IPS DF 4.7 (cell line): ENCODE results near the gene ATP5F1C.
"Not testable (repeated sequence)": the region's sequence is repeated elsewhere in the genome, so short reads cannot be mapped to it uniquely, and the experiment has no call there.

Source experiments
- DNase-seq: peaks from one replicate; pipeline ENCODE4 v3.0.0-alpha.2; 2013; ENCODE audit warnings: low spot score; ENCODE audit errors: extremely low read depth

Gene ATP5F1C

DNA sequence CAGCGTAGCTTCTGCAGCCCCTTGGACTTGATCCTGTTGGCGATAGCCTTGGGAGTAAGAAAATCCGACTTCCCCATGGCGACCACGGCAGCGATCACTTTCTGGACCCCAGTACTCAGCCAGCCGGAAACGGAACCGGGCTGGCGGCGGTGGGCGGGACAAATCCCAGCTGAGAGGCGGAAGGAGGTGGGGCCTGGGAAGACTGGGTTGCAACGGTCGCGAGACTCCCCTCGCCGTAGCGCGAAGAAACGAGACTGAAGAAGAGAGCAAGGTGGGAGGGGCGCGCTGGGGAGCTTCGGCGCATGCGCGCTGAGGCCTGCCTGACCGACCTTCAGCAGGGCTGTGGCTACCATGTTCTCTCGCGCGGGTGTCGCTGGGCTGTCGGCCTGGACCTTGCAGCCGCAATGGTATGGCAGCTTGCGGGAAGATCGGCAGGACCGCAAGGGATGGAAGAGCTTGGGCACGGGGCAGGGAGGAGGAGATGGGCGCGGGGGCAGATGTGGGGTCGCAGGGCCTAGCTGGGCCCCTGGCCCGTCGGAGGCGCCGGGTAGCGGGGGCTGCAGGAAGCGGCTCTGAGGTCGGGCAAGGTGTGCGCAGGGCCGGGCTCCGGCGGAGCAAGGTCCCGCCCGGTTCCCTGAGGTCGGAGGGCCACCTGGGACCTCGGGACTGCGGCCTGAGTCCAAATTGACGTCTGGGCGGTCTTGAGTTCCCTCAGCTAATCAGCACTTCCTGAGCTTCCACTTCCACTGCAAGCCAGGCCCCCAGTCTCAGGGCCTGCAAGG, at the start of gene ATP5F1C, which contains the start of gene KIN:
TSS of gene ATP5F1C (plus strand) at position 321 of the 782 bp plus-strand sequence. CDS start at position 352, 31 bp downstream.
TSS of gene KIN (minus strand) at position 137 of the 782 bp plus-strand sequence. CDS start at position 77, 60 bp downstream.
- DNase-seq: peak; percentile 62

DNA sequence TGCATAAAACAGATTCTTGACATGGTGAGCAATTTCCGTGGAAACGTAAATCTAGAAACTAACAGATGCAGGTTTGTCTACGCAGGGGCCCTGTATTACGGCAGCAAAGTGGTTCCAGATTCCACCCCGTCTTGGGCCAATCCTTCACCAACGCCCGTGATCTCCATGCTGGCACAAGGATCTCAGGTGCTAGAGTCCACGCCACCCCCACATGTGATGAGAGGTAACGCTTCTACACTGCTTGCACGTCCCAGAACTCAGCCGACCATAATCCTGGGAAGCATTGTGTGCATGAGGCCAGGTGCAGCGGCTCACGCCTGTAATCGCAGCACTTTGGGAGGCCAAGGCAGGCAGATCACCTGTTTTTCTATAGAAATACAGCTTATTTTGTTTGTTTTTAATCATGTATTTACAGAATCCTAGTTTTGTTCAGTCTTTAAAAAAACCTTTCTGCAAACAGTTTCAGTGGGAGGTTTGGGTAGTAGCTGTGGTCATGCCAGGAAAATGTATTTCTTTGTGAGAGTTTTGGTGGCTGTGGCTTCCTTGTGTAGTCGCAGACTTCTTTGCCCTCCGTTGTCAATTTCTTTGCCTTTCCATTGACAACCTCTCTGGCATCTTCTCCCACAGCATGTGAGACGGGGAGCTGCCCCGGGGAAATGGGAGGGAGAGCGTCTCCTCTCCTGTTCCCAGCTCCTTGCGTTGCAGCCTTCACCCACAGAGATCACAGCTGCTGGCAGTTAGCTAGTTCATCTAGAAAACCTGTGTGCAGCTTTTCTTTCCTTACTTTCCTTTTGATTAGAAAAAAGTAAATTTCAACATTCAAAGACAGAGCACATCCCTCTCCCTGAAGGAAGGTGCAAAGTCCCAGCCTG, 49.2 kb upstream of the ATP5F1C start:
- DNase-seq: no peak

DNA sequence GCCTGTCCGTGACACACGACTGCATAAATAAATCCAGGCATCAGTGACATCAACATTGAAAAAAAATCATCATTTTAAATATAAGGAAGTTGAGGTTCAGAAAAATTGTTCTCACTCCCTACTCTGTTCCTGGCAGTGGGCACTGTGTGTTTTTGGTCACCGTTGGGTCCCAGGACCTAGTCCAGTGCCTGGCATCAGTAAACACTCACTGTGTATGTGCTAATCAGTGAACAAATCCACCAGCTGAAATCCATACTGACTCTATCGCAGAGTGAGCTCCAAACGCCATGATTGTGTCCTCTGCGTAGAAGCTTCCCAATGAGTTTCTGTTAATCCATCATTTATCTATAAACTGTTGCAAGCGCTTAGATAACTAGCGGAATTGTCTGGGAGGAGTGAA, 43.7 kb upstream of the ATP5F1C start:
- no peak for DNase-seq

DNA sequence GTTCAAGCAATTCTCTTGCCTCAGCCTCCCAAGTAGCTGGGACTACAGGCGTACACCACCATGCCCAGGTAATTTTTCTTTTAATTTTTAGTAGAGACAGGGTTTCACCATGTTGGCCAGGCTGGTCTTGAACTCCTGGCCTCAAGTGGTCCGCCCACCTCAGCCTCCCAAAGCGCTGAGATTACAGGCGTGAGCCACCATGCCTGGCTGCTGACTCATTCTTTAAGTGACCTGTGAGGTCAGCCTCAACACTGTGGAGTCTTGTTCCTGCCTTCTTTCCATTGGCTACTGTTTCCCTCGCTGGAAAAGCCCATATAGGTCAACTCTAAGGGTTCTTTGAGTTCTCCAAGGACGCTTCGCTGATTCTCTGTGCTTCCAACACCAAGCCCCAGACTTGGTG, 39.3 kb upstream of the ATP5F1C start:
- DNase-seq: not testable (repeated sequence)

DNA sequence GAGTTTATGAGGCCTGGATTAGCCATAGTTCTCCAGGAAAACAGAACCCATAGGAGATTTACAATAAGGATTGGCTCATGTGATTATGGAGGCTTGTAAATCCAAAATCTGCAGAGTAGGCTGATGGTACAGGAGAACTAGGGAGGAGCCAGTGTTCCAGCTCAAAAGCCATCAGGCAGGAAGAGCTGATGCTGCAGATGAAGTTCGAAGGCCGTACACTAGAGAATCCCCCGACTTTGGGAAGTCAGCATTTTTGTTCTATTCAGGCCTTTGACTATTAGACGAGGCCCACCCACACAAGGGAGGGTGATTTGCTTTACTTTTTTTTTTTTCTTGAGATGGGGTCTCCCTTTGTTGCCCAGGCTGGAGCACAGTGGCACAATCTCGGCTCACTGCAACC, 37.8 kb upstream of the ATP5F1C start:
- no peak for DNase-seq

DNA sequence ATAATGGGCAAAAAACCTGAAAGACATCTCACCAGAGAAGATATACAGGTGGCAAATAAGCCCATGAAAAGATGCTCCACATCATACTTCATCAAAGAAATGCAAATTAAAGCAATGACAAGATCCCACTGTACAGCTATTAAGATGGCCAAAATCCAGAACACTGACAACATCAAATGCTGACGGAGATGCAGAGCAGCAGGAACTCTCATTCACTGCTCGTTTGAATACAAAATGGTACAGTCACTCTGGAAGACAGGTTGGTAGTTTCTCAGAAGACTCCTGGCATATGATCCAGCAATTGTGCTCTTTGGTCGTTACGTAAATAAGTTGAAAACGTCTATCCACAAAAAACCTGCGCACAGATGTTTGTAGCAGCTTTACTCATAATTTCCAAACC, 35.7 kb upstream of the ATP5F1C start:
- DNase-seq: no peak

DNA sequence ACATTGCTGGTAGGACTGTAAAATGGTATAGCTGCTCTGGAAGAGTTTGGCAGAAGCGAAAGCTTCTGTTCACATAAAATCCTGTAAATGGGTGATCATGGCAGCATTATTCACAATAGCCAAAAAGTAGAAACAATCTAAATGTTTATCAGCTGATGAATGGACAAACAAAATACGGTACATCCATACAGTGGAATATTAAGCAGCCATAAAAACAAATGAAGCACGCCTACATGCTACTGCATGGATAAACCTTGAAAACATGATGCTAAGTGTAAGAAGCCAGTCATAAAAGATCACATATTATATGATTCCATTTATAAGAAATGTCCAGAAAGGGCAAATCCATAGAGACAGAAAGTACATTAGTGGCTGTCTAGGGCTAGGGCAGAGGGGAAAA, 32.9 kb upstream of the ATP5F1C start:
- no peak for DNase-seq

DNA sequence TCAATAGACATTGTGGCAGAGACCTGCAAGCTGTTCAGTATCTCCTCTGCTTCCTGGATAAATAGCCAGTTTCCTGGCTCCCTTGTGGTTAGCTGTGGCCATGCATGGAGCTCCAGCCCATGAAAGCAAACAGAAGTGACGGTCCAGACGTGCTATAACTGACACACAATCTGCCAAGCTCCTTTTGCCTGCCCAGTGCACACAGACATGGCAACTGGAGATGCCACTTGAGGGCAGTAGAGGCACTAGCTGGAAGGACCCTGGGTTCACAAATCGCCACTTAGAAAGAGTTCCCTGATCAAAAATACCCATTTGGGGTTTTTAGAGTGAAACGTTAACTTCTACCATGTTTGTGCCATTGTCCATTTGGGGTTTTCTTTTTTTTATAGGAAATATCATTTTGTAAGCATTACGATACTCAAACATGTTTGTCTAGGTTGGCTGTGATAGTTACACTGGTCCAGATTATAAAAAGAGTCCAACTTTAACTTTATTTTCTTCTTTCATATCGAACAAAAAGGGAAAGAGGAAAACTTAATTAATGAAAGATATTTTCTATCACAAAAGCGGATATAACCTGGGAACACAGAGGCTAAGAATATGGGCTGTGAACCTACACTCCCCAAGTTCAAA, 31.5 kb upstream of the ATP5F1C start:
- no peak for DNase-seq

DNA sequence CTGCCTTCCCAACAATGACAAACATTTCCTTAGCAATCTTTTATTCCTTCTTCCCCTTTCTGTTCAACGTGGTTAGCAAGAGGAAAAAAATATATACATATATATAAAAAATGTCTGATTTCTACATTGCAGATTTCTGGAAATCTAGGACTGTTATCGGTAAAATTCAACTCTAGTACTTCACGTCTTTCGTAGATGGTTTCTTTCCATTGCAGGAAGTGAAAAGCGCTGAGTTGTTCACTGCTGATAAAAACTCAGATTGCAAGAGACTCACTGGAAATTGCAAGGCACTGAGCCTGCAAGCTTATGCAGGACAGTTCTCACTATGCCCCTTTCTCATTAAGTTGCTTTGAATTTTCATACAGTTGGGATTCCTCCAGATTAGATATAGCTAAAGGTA, 24.0 kb upstream of the ATP5F1C start:
- DNase-seq: no peak

DNA sequence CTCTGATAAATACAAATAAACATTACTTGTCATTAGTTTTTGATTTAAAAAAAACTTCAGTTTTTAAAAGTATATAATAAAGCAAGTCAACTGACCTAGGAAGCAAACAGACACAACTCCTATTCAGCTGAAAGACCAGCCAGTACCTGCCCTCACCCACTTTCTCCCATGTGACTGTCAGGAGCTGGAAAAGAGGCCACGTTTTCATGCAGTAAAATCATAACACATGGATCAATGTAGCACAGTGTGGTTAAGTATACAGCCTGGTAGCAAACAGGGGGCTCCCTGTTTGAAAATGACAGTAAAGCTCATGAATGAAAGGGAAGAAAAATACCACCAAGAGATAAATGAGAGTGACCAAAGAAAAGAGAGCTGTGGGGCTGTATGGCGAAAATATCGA, 21.7 kb upstream of the ATP5F1C start:
- no peak for DNase-seq

DNA sequence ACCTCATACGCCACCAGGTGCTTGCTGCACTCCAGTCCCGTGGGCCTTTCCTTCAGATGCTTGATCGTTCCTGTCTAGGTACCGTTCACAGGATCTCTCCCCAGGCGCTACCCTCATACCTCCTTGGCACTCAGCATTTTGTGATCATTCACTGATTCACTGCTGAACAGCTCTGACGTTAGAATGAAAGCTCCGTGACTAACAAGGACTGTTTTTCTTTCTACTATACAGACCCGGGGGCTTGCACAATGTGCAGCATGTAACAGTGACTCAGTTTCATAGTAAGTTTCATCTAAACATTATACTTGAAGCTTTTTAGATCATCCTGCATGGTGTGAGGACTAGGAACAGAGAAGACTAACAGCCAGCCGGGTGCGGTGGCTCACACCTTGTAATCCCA, 20.8 kb upstream of the ATP5F1C start:
- DNase-seq: no peak

DNA sequence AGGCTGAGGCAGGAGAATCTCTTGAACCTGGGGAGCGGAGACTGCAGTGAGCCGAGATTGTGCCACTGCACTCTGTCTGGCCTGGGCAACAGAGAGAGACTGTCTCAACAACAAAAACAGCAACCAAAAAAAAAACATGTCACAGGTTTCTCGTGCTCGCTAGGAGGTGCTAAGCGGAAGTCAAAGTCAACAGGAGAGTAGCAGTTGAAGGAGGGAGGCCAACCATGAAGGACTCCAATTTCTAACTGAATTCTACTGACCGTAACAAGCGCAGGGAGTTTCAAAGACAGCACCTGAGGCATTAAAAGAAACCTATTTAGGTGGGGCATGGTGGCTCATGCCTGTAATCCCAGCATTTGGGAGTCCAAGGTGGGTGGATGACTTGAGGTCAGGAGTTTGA, 19.6 kb upstream of the ATP5F1C start:
- no peak for DNase-seq

DNA sequence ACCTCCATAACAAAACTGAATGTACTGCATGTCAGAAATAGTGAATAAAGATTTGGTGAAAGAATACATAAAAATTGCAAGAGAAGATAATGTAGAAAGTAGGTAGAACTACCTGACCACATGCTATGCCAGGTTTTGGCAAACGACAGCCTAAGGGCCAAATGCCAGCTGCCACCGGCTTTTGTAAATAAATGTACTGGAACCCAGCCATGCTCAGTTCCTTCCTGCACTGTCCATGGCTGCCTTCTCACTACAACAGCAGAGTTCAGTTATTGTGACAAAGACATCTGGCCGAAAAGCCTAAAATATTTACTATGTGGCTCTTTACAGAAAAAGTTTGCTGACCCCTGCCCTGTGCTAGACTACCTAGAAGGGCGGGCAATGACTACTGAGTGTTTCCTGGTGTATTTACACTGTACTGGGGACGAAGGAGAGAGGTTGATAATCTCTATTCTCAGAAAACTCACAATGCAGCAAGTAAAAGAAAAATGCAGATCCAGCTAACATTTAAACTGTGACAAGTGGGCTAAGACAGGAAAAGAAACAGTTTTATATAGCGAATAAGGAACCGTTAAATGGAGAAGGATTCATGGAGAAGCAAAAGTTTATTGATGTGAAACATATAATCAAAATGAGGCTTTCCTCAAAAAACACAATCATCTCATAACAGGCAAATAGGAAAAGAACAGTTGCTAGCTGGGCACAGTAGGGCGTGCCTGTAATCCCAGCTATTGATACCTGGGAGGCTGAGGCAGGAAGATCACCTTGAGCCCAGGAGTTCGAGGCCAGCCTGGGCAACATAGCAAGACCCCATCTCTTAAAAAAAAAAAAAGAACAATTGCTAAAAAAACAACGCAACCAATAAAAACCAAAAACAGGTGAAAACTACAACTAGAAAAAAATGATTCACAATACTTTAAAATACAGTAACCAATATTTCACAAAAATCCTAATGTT, 13.9 kb upstream of the ATP5F1C start:
- DNase-seq: no peak

DNA sequence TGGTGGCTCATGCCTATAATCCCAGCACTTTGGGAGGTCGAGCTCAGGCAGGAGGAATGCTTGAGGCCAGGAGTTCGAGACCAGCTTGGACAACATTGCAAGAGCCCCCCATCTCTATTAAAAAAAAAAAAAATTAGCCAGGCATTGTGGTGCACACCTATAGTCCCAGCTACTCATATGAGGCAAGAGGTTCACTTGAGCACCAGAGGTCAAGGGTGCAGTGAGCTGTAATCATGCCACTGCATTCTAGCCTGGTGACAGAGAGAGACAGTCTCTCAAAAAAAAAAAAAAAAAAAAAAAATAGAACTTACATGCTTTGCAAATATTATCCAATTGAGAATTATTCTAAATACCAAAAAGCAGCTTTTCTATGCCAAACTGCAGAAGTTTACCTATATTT, 11.2 kb upstream of the ATP5F1C start:
- DNase-seq: no peak

DNA sequence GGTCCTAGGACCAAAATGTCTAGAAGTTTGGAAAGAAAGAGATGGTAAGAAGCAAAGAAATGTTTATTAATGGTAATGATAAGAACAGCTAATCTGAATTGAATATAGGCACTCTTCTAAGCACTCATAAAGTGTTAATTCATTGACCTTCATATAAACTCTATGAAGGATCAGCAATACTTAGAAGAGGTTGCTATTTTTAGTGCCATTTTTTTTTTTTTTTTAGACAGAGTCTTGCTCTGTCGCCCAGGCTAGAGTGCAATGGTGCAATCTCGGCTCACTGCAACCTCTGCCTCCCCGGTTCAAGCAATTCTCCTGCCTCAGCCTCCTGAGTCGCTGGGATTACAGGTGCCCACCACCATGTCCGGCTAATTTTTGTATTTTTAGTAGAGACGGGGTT, 5.8 kb upstream of the ATP5F1C start:
- not testable (repeated sequence) for DNase-seq

DNA sequence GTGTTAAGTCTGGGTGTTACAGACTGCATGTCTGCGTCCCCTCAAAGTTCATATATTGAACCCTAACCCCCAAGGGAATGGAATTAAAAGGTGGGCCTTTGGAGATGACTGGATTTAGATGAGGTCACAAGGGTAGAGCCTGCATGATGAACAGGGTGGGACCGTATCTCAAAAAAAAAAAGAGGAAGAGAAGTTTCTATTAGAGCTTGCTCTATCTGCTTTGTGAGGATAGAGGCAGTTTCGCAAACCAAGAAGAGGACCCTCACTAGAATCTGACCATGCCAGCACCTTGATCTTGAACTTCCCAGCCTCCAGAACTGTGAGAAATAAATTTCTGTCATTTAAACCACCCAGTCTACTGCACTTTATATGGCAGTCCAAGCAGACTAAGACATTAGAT, 1.5 kb upstream of the ATP5F1C start:
- DNase-seq: no peak

DNA sequence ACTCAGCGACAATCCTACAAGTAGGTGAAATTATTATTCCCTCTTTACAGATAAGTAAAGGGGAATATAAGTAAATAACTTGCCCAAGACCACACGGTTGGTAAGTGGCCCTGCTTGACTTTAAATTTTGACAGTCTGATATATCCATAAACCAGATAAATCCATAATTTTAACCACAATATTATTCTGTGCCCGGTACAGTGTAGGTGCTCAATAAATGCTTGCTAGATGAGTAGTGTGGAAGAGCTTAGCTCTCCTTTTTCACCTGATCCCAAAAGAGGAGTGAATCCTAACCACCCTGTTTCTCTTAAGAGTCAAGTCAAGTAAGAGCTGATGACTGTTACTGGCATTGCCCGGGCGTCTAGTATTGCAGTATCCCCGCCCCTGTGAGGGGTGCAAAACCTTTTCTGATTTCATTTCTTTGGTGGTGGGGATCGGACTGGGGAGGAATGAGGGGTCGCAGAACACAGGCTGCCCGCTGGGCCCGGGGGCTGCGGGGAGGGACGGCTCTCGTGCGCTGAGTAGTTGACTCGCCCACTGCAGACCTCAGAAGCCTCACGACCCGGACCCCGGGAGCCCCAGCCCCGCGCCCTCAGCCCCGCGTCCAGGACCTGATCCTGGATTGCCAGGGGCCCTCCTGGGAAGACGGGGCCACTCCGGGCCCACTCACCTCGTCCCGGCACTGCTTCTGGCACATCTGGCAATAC, 674 bp upstream of the ATP5F1C start:
- DNase-seq: no peak

DNA sequence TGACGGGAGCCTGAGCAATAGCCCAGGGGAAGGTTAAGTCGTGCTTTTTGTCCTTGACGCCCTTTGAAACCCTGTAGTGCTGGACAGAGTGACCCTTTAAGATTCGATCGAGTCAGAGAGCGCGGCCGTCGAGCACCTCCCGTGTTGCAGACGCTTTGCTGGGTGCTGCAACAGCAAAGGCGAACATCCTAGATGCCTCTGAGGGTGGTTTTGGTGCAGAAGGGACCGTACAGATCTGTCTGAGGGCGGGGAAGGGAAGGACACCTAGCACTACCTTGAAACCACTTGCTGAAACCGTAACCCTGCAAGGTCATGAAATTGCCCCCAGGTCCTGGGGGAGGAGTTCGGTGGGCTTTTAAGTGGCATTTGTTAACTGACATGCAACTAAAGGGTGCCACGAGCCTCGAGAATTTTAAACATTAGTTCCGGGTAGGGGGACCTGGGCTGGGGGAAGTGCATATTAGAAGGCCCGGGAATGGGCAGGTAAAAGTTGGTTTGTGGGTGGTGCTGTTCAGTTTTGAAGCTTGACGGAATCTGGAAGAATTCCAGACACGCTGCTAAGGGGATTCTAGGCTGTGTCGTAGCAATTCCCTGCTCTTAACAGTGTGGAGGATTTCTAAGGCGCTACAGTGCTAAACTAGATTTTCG, 786 bp downstream of the ATP5F1C start:
- no peak for DNase-seq

DNA sequence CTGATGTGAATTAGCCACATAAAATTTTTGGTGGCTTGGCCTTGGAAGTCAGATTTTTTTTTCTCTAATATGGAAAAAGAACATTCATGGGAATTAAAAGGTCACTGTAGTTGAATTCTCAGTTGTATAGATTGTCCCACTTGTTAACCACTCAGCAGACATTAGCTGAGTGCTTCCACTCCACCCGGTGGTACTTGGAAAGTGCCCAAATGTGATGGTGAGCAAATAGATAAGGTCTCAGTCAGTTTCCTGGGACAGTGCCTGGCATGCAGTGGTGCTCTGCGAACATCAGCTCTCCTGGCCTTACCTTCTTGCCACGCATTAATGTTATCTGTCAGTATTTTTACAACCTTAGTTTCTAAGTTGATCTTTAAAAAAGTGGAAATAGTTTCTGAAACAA, 1.4 kb downstream of the ATP5F1C start:
- DNase-seq: no peak

DNA sequence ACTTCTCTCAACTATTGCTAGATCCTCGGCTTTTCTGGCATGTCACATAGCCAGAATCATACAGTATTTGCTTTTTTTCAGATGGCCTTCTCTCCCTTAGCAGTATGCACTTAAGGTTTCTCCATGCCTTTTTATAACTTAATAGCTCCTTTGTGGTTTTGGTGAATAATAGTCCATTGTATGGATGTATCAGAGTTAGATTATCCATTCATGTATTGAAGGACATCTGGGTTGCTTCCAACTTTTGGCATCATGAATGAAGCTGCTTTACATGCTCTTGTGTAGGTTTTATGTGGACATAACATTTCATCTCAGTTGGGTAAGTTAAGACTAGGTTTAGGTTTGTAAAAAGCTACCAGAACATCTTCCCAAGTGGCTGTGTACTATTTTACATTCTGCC, 4.6 kb downstream of the ATP5F1C start:
- DNase-seq: no peak
